NCI-H748 treated with DMSO at 0.1 percent for 48 hours (cell line): ENCODE measurements around the gene PDS5B.
"Not testable (repeated sequence)": the region's sequence is repeated elsewhere in the genome, so short reads cannot be mapped to it uniquely, and the experiment has no call there.

Experiments
- DNase-seq: peaks from one replicate; lab custom pipeline; 2025; lab: John Stamatoyannopoulos, UW

PDS5B gene, protein sequence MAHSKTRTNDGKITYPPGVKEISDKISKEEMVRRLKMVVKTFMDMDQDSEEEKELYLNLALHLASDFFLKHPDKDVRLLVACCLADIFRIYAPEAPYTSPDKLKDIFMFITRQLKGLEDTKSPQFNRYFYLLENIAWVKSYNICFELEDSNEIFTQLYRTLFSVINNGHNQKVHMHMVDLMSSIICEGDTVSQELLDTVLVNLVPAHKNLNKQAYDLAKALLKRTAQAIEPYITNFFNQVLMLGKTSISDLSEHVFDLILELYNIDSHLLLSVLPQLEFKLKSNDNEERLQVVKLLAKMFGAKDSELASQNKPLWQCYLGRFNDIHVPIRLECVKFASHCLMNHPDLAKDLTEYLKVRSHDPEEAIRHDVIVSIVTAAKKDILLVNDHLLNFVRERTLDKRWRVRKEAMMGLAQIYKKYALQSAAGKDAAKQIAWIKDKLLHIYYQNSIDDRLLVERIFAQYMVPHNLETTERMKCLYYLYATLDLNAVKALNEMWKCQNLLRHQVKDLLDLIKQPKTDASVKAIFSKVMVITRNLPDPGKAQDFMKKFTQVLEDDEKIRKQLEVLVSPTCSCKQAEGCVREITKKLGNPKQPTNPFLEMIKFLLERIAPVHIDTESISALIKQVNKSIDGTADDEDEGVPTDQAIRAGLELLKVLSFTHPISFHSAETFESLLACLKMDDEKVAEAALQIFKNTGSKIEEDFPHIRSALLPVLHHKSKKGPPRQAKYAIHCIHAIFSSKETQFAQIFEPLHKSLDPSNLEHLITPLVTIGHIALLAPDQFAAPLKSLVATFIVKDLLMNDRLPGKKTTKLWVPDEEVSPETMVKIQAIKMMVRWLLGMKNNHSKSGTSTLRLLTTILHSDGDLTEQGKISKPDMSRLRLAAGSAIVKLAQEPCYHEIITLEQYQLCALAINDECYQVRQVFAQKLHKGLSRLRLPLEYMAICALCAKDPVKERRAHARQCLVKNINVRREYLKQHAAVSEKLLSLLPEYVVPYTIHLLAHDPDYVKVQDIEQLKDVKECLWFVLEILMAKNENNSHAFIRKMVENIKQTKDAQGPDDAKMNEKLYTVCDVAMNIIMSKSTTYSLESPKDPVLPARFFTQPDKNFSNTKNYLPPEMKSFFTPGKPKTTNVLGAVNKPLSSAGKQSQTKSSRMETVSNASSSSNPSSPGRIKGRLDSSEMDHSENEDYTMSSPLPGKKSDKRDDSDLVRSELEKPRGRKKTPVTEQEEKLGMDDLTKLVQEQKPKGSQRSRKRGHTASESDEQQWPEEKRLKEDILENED (N-terminal part only)

DNA sequence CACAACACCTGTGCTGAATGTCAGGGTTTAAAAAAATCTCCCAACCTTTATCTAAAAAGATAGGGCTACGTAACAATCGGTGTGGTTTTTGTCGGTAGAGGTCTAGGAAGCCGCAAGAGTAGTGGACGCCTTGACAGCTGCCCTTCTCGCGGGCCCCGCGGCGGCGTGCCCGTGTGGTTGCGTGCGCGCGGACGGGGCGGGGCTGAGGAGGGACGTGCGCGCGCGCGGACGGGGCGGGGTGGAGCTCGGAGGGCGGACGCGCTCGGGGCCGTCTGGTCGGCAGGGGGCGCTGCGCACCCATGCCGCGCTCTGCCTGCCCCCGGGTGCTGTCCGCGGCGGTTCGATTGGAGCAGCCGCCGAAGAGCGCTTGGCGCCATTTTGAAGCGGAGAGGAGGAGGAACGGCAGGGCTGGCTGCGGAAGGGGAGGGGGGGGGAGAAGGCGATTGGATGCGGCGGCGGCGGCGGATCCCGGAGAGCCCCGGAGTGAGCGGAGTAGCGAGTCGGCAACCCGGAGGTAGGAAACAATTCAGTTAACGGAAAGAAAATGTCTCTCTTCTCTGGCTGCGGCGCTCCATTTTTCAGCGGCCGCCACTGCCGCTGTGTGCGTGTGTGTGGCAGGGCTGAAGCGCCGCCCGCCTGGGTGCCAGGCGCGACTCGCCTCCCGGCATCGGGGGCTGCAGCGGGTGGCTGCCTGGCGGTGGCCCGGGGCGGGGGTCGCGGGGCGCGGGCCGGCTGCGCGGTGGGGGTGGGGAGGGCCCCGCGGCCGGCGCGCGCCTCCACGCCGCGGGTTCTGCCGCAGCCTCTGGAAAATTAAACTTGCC lies at the start of gene PDS5B:
Gene PDS5B, plus strand, starts transcription at position 373 of the 821 bp plus-strand sequence. CDS start 62,321 bp downstream, outside the sequence.
- DNase-seq, result peak; percentile 98

DNA sequence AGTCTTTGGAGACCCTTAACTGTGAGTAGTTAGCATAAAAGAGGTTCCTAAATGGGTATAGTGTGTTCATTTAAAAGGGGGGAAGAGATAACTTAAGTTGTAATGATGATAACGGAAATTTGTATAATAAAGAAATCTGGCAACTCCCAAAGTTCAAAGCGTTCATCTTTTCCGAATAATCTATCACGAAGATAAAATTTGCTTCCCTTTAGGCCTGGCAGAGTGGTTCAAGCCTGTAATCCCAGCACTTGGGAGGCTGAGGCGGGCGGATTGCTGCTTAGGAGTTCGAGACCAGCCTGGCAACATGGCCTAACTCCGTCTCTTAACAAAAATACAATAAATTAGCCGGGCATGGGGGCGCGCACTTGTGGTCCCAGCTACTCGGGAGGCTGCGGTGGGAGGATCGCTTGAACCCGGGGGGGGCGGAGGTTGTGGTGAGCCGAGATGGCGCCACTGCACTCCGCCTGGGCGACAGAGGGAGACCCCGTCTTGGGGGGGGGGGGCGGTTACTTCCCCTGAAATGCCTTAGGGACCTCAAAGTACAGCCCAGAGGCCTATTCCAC lies 48.6 kb upstream of the PDS5B start:
- DNase-seq, result no peak

DNA sequence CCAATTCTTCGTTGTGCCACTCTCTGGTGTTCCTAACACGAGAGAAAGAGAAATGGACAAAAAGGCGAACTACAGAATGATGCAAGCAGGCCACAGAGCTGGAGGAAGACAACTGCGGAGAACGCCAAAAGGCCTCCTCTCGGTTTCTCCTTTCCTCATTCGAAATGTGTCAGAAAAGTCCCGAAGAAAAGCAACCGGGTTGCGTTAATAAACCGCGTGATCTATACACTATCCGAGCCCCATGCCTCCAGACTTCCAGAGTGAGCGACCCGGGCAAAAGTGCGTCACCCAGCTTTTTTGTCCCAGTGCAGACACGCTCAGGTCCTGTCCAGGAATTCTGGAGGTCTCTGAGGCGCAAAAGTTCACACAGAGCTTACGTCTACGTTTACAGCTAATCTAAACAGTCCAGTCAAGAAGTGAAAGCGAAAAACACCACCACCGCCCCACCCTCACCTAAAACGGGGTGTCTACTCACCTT lies 48.1 kb upstream of the PDS5B start:
- no peak for DNase-seq

DNA sequence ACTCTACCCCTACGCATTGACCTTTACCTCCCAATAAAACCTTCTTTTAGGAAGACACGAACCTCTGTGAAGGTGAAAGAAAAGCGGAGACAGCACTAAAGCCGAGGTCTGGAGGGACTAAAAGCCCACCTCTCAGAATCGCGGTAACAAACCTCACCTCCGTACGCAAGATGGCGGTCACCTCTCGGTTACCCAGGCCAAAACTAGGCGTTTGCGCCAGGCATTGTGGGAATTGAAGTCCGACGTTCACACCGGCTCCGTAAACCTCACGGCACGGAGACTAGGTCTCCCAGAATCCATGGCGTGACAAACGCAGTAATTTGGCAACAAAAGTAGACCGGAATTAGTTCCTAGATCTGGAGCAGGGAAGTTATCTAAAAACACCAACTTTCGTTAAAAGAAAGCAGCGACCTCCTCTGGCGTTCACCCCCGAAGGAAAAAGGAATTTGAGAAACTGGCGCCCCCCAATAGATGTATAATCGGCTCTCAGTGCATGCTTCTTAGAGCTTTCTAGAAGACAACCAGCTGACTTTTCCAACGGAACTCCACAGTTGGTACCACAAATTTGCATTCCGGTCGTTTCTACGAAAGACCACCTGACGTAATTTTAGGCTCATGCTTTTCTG lies 47.5 kb upstream of the PDS5B start, which contains the start of gene N4BP2L2:
Gene N4BP2L2, minus strand, starts transcription at position 175 of the 626 bp plus-strand sequence. CDS start 1,768 bp downstream, outside the sequence.
- peak; percentile 99 for DNase-seq

DNA sequence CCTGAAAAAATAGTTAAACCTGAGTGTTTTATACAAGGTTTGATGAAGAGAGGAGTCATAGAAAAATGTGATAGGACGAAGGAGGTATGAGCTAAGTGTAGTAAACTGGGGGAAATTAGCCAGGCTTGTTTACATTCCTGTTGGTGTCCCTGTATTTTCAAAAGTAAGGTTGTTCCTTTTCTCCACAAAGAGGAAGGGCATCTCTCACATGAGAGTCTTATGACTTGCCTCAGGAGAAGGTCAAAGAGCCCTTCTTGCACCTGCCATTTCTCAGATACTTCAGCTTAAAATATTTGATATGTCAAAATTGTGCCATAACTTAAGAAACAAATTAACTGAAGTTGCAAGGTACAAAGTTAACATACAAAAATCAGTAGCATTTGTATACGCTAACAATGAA lies 44.0 kb upstream of the PDS5B start:
- DNase-seq, result no peak

DNA sequence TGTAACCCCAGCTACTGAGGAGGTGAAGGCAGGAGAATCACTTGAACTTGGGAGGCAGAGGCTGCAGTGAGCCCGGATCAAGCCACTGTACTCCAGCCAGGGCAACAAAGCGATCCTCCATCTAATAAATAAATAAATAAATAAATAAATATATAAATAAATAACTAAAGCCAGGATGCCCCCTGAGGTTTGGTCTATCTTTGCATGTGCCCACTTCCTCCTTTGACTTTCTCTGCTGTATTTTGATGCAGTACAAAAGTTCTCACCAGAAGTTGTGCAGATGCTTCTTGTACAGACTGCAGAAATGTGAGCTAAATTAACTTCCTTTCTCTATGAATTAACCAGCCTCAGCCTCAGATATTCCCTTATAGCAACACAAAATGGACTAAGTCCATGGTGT lies 41.2 kb upstream of the PDS5B start:
- DNase-seq, result no peak

DNA sequence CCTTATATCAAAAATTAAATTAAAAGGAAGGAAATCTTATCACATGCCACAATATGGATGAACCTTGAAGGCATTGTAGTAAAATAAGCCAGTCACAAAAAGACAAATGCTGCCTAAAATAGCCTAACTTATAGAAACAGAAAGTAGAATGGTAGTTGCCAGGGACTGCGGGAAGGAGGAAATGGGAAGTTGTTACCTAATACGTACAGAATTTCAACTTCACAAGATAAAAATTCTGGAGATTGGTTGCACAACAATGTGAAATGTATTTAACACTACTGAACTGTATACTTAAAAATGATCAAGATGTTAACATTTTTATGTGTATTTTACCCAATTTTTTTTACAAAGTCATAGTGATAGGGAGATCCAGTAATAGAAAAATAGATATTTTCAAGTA lies 37.4 kb upstream of the PDS5B start:
- DNase-seq, result no peak

DNA sequence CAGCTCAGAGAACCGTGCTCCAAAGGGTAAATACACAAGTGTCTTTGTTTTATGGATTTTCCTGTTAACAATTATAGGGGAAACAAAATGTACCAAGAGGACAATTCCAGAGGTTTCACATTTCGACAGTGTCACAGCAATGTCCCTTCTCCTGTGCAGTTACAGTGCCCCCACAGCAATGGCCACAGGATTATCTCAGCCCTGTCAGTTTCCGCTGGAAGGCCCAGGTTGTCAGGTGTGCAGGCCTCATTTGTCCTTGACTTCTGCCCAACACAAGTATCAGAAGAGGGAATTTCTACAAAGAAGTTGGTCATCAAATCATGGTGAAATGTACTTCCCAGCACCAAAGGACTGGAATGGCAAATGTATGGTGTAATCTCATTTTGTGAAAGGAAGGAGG lies 36.5 kb upstream of the PDS5B start:
- DNase-seq, result no peak

DNA sequence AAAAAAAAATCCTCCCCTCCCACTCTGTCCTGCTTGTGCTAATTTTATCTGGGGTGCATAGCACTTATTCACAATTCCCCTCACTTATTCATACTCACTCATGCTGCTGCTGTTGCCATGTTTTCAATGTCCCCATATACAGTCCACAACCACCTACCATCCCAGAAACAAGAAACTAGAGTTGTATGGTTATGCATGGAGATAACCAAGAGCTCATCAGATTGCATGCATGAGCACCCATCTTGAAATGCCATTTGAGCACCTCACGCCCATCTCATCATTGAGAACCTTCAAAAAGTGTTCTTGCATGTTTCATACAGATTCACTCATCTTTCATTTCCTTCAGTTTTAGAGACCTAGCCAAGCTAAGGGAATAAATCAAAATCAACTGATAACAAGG lies 32.5 kb upstream of the PDS5B start:
- no peak for DNase-seq

DNA sequence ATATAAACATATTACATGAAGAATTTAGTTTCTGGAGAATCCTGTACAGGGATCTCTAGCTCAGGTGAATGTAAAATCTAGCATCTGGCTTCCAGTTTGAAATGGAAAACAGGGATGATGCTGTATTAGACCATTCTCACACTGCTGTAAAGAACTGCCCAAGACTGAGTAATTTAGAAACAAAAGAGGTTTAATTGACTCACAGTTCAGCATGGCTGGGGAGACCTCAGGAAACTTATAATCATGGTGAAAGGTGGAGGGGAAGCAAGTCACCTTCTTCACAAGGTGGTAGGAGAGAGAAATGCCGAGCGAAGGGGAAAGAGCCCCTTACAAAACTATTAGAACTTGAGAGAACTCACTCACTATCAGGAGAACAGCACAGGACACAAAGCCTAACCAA lies 30.6 kb upstream of the PDS5B start:
- no peak for DNase-seq

DNA sequence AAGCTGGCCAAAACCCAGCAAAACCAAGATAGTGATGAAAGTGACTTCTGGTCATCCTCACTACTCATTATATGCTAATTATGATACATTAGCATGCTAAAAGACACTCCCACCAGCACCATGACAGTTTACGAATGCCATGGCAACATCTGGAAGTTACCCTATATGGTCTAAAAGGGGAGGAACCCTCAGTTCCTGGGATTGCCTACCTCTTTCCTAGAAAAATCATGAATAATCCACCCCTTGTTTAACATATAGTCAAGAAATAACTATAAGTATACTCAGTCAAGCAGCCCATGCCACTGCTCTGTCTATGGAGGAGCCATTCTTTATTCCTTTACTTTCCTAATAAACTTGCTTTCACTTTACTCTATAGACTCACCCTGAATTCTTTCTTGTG lies 25.4 kb upstream of the PDS5B start:
- DNase-seq, result not testable (repeated sequence)

DNA sequence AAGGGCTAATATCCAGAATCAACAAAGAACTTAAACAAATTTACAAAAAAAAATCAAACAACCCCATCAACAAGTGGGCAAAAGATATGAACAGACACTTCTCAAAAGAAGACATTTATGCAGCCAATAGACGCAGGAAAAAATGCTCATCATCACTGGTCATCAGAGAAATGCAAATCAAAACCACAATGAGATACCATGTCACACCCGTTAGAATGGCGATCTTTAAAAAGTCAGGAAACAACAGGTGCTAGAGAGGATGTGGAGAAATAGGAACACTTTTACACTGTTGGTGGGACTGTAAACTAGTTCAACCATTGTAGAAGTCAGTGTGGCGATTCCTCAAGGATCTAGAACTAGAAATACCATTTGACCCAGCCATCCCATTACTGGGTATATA lies 10.6 kb upstream of the PDS5B start:
- DNase-seq, result not testable (repeated sequence)

DNA sequence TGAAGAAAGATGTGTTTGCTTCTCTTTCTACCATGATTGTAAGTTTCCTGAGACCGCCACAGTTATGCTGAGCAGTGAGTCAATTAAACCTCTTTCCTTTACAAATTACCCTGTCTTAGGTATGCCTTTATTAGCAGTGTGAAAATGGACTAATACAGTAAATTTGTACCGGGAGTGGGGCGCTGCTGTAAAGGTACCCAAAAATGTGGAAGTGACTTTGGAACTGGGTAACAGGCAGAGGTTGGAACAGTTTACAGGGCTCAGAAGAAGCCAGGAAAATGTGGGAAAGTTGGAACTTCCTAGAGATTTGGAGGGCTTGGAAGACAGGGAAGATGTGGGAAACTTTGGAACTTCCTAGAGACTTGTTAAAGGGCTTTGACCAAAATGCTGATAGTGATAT lies 9.2 kb upstream of the PDS5B start:
- DNase-seq, result no peak

DNA sequence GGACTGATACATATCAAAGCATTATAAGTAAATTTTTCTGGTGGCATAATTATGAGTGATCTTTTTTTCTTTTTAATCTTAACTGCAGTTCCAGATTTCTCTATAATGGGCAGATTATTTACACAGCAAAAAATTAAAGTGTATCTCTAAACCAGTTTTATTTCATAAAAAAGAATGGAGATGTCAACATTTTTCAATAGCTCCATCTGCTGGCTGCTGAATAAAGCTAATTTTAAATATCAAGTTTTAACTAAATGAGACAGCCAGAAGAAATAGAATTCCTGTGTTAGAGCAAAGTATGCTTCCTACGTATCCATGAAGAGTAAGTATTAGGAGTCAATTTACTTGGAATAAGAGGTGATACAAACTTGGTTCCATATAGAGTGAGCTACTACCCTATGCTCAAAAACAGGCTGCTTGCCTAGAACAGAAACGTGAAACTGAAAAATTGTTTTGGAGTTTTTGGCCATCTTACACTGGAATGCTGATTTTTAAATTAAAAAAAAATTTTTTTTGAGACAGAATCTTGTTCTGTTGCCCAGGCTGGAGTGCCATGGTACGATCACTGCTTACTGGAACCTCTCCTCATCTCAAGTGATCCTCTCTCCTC lies 5.0 kb upstream of the PDS5B start:
- DNase-seq, result peak; percentile 74

DNA sequence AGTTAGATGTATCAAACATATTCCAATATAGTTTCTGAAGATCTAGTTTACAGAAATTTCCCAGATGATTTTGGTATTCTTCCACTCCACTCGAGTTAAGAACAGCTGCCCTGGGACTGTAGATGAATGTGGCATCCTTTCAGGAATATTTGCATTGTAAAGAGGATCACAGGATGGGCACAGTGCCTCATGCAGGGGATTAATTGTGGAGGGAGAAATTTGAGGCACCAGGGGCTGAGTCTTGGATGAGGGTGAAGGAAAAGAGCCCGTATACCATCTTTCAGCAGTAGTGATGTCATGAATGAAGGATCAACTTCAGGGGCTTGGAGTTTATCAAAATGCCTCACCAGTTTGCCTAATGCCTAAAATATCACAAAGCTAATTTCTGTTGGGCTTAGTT lies 4.0 kb upstream of the PDS5B start:
- DNase-seq, result no peak

DNA sequence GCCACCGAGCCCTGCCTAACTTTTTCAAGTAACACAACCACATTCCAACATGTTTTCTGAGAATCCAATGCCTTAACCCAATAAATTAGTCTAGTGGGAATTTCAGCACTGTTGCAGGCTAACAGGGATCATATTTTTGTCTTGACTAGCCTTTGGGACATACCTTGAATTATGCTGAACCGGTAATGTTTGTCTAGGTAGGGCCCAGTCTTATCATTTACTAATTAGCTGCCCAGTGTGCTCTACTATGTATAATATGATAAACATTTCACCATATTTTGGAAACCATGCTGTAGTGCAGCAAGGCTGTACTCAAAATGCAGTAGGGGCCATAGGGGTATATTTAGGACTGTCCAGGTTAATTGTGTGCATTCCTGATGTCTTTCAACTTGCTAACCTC lies 3.3 kb upstream of the PDS5B start:
- DNase-seq, result no peak

DNA sequence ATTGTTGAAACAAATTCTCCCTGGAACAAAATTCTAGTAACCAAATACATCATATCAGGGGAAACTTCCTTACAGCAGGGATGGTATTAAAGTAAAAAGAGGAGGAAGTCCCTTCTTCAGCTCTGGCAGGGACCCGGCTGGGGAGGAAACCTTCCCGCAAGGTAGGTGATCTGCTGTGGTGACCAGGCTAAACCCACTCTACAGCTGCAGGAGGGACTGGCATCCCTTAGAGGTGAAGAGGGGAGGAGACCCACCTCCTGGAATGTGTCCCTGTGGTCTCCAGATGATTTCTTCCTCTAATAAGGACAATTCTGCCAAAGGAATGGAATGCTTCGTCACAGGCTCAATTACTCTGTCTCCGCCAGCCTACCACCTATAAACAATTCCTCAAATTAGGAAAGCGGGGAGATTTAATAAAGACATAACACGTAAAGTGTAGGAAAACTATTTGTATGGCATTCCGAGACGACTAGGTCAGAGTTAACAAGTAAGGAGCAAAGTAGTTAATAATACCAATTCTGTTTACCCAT lies 637 bp upstream of the PDS5B start:
- DNase-seq, result no peak

DNA sequence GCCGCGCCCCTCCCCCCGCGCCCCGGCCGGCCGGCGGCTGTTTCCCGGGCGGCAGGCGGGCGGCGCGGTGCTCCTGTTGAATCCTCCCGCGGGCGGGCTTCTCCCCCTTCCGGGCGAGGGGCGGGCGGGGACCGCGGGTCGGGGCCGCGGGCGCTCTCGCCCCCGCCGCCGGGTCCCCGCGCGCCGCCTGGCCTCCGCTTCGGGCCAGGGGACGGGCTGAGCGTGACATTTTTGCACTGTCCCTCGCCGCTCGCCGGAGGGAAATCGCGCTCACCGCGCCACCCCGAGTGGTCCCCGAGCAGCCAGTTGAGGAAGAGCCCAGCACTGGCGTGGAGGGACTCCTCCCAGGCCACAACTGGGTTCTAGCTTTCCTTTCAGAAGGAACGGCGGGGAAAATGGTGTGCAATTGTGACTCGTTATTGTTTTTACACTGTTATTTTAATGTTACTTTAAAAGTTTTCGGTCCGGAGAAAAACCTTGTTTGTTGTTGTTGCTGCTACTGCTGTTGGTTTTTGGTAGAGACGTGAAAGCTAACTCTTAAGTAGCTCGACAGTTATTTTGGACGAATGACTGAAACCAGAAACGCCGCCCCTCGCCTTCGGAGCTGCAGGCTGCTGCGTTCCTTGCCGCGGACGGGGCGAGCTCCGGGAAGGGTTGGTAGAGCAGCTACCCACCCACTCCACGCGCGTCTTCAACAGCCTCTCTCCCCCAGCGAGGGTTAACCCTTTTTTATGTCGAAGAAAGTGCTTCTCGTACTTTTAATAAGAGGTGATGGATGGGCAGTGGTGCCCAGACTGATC lies 959 bp downstream of the PDS5B start:
- DNase-seq, result peak; percentile 69

DNA sequence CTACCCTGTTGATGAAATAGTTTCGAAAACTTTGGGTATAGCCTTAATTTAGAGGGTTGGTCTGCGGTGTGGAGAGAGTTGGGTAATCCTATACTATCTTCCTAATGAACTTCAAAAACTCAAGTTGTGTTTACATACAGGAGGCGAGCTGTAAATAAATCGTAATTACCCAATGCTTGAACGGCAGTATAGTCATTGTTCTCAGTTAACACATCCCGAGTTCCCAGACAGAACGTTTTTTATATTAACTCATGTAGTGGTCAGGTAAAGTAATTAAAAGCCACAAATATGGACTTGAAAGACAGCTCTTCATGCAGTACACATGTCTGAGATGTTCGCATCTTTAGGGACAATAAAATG lies 1.5 kb downstream of the PDS5B start:
- DNase-seq, result peak; percentile 61
